Medulla oblongata (tissue), 1 donor: ENCODE results near the gene ACSM6.
A peak's percentile ranks its signal among the peaks of the same experiment; 100 is the strongest.
"Not testable (repeated sequence)": the region's sequence is repeated elsewhere in the genome, so short reads cannot be mapped to it uniquely, and the experiment has no call there.

Experiments
- DNase-seq: peaks from one replicate; pipeline ENCODE4 v3.0.0-alpha.2; 2015; ENCODE audit errors: extremely low spot score

The ACSM6 gene, protein sequence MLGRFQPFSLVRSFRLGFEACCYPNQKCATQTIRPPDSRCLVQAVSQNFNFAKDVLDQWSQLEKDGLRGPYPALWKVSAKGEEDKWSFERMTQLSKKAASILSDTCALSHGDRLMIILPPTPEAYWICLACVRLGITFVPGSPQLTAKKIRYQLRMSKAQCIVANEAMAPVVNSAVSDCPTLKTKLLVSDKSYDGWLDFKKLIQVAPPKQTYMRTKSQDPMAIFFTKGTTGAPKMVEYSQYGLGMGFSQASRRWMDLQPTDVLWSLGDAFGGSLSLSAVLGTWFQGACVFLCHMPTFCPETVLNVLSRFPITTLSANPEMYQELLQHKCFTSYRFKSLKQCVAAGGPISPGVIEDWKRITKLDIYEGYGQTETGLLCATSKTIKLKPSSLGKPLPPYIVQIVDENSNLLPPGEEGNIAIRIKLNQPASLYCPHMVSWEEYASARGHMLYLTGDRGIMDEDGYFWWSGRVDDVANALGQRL

DNA sequence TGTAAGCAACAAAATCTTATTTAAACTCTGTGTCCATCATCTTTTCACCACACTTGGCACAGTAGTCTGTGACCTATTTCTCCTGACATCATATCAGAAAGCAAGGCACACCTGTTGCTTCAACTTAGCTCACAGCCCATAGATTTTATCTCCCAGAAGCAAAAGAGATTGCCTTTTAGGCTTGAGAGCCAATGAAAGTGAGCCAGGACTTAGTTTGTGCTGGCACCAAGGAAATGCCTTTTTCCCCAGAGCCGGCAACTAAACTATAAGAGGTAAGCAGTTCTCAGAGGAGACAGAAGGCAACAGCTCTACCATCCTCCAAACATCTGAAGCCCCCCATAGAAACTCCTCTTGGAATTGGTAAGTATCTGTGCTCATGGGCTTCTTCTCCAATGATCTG, at the start of gene ACSM6:
Gene ACSM6, plus strand, starts transcription at position 295 of the 400 bp plus-strand sequence. CDS start 248 bp downstream, outside the sequence.
- DNase-seq, result no peak

DNA sequence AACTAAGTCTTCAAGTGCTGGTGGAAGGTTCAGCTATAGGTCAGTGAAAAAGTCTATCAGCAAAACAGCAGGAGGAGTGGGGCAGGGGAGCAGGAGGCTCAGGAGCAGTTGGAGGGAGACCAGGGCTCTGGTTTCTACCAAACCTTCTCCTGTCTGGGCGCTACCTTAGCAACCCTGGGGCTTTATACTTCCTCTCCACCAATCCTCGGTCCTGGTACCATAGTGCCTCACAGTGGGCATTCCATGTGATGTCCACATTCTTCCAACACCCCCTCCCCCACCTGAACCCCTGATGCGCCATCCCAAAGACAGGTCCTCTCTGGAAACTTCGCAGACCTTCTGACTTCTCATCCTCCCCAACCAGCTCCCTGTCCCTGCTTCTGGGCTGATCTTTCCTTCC, 25.3 kb upstream of the ACSM6 start:
- DNase-seq, result no peak

DNA sequence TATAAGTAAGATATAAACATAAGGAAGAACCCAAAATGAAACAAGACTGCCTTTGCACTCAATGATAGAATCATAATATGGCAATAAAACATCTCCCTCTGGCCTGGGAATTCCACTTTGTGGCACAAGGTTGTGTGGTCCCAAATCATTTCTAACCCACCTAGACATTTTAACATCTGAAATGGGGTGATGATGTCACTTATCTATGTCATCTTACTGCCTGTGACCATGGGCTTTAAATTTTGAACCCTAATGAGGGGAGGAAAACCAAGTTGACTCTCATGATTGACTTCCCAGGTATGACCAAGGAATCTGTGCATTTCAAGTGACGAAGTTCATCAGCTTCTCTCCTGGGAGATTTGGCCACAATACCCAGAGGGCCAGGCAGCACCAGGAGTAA, 24.5 kb upstream of the ACSM6 start:
- DNase-seq, result no peak

DNA sequence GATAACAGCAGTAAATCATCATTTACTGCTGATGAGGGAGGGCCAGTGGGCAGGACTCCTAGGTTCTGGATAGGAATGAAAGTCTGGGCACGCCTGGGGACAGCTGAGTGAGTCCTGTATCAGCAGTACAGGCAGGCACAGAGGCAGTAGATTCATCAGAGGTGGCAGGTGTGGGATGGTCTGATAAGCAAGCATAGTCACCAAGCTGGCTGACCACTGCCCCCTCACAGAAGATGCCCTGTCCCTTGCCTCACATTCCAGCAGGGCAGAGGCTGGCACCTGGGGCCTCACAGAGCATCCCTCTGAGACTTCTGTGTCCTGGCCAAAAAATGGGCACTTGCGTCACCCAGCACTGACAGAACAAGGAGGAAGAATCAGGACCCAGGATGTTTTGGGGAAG, 23.2 kb upstream of the ACSM6 start:
- no peak for DNase-seq

DNA sequence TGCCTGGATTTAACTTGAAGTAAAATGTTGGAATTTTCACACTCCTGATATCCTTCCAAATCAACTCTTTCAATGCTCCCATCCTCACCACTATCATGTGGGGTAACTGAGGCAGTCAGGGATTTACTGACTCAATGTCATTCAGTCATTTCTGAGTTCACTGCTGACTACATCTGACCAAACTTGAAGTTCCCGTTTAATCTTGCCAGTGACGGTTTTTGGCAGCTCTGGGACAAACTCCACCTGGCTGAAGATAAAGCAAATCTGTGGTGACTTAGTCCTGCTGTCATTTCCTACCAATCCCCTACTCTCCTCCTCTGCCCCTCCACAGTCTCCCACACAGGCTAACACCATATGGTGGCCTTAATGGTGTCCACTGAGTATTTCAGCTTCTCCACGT, 22.7 kb upstream of the ACSM6 start:
- DNase-seq, result no peak

DNA sequence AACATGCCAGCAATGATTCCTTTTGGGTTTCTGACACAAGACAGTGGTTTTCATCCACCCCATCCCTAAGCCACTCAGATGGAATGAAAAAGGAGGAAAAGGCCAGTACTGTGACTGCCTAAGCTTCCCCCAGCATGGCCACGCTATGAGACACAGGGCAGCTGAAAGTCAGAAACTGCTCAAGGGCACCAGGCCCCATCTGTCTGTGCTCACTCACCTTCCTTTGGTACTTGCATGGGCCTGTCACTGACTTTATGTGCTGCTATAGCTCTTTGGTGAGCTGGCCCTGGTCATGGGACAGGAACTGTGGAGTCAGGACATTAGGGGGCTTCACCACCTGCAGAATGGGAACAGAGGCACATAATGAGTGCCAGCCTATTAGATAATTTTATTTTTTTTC, 21.2 kb upstream of the ACSM6 start:
- no peak for DNase-seq

DNA sequence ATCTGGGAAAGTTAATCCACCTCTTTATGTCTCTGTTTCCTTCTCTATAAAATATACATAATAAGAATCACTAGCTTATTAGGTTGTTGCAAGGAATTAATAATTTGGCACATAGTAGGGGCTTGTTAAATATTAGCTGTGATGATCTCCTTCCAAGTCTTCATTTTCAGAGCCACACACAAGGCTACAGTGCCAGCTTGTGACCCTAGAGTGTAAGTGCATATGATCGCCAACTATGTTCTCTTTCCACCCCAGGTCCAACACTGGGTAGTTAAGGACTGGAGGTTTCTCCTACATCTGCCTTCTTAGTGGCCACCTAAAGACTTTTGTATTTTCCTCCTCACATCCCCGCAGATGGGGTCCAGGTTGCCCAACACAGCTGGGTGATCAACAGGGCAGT, 17.9 kb upstream of the ACSM6 start:
- no peak for DNase-seq

DNA sequence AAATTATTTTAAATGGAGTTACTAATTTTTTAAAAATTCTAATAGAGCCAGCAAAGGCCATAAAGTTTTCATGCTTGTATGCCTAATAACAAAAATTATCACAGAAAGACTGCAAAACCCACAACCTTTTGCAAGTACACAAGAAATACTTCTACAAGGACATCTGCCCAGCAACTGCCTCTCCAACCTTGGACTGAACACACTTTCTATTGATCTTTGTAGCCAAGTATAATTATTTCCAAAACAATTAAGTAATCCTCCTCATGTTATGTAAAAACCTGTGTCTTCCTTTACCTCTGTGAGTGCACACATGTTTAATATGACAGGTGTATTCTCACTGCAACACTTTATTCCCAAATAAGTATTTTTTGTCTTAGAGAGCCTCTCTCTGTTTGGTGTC, 16.6 kb upstream of the ACSM6 start:
- DNase-seq, result no peak

DNA sequence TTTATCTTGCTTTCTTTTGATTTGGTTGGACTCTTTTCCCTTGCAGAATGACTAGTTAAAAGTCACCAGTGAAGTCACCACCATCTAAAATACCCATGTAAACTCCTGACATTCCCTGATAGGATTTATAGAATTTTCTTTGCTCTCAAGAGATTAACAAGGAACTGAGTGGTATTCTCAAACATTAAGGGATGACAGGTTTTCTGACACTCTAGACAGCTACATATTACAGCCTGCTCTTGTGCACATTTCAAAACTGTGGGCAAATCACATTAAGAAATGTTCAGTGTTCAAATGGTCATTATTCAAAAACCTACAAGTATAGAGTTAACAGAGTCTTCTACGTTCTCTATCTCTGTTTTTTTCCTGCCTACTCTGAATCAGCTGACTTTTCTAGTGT, 15.8 kb upstream of the ACSM6 start:
- no peak for DNase-seq

DNA sequence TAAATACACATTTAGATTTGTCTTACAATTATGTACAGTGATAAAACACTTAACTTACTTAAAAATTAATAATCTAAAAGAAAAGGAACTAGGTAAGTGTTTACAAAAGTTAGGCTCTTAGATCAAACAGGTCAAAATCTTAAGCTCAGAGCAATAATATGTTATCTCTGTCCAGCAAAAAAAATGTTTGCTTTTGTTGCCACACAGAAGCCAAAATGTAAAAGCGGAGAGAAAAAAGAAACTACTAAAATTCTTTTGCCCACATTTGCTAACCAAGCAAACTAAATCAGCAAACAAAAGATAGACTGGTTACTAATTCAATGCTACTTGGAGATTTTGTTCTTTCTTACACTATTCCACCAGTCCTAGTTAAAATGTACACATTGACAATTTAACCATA, 15.2 kb upstream of the ACSM6 start:
- no peak for DNase-seq

DNA sequence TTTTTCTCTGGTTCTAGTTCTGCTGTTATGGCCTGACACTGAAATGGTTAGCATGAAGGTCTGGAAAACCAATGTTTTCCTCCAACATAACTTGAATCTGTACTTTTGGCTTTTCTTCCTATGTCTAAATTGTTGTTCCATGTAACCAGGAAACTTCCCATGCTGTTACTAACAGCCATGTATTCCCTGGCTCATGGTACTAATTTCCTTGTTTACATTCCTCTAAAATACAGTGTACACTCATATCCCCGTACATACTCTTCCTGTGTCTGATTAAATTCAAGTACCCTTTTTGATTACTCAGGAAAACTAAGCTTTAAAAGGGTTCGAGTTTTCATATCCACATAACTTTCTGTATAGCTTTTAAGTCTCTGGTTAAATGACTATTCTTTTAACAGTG, 12.3 kb upstream of the ACSM6 start:
- DNase-seq, result no peak

DNA sequence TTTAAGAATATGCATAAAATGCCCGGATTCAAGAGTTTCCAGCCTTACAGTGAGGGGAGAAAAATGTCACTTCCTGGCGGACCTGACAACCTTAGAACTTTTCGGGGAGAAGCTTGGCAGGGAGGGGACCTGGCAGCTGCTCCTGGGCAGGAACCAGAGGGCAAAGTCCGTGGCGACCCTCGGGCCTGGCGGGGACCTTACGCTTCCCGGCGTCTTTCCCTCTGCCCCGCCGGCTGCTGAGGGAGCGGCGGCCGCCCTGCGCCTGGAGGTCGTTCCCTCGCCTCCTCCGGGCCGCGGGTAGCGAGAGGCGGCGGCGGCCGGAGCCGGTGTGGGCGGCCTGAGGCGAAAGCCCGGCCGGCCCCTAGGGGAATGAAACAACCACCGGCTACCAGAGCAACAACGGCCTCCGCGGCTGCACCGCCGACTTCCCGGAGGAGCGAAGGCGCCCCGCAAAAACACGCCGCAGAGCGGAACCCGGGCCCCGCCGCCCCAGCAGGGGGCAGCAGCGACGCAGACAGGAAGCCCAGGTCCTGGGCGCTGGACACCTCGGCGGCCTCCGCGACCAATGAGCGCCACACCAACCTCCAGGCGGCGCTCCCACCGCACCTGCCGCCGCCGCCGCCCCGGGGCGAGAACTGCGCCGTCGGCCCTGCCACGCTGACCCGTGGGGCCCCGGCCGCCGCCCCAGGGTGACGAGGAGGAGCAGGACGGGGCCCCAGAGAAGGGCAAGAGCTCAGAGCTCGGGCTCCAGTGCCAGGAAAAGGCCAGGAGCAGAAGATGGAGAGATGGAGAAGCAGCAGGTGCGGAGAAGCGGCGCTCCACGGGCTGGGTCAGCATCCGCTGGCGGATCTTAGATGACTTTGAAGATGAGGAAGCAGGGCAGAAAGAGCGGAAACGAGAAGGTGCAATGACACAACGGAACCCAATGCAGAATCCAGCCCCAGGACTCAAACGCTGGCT, 10.5 kb upstream of the ACSM6 start:
- DNase-seq, result peak; percentile 77

DNA sequence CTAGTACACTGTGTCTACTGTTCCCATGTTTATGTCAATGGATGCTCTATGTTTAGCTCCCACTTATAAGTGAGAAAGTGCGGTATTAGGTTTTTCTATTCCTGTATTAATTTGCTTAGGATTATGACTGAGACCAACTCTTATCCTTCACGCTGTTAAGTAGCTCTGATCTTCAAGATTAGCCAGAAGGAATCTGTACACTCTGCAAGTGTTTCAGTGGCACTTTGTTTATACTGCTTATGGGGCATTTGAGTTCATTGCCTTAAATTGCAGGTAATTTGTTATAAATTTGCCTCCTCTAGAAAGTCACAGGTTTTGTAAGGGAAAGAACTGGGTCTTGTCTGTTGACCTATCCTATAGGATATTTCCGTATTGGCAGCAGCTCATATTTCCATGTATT, 6.4 kb upstream of the ACSM6 start:
- DNase-seq, result no peak

DNA sequence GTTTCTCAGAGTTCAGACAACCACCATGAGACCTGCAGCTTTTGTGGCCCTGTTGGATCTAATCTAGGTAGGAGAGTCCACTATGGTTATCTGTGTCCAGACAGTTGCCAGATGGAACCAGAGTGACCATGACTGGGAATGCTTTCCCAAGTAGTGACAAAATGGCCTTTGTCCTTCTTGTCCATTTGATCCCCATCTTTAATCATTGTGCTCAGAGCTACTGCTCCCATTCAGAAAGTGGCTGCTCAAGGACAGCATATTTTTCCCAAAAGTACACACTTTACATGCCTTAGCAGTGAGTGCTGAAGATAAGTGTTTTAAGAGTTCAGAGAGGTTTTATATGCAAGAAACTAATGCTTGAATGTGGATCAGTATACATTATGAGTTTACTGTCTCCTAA, 5.4 kb upstream of the ACSM6 start:
- DNase-seq, result no peak

DNA sequence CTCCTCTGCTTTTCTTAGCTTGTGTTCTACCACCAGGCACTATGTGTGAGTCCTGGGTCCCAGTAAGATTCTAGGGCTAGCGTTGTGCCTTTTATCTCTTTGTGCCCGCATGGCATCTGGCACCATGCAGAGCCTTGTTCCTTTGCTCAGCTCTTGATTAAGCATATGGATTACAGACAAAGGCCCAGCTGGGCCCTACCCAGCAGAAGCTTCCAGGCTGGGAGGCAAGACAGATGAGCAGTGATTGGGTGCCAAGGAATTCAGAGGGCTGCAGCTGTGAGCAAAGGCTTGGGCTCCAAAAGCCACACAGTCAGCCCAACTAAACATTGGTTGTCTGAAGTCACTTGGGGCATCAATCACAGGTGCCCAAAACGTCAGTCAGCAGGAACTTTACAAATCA, 2.0 kb downstream of the ACSM6 start:
- DNase-seq, result peak; percentile 46

DNA sequence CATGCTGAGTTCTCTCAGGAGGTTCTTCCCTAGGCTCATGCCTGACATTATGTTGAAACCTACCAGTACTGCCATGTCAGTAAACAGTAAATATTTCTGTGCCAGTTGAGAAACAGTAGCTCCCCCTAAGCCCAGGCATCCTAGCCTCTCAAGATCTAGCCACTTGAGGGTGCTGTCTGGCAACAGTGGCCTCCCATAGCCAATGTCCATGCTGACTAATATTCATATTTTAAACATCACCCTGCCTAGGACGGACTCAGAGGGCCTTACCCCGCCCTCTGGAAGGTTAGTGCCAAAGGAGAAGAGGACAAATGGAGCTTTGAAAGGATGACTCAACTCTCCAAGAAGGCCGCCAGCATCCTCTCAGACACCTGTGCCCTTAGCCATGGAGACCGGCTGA, 7.7 kb downstream of the ACSM6 start:
- DNase-seq, result no peak

DNA sequence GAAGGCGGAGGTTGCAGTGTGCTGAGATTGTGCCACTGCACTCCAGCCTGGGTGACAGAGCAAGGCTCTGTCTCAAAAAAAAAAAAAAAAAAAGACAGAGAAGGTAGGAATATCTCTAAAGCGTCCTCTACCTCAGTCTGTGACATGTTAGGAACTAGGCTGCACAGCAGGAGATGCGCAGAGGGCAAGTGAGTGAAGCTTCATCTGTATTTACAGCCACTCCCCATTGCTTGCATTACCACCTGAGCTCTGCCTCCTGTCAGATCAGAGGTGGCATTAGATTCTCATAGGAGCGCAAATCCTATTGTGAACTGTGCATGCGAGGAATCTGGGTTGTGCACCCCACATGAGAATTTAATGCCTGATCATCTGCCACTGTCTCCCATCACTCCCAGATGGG, 8.8 kb downstream of the ACSM6 start:
- not testable (repeated sequence) for DNase-seq

DNA sequence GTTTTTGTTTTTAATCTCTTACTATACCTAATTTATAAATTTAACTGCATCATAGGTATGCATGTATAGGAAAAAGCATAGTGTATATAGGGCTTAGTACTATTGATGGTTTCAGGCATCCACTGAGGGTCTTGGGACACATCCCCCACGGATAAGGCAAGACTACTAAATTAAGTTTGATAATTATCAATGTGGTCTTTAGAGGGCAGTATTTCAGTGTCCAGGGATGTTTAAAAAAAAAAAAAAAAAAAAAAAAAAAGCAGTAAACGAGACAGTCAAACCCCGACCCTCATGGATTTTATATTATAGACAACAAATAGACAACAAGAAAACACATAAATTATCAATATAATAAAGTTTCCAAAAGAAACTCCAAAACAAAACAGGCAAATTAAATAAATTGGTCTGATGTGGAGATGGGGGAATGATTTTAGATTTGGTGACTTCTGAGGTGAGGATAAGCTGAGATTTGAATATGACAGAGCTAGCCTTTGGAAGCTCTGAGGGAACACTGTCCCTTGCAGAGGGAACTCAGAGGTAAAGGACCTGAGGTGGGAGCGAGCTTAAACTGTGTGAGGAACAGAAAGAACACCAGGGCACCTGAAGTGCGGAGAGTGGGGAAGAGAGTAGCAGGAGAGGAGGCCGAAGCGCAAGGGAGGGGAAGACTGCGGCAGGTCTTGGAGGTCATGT, 14.8 kb downstream of the ACSM6 start:
- DNase-seq, result no peak

DNA sequence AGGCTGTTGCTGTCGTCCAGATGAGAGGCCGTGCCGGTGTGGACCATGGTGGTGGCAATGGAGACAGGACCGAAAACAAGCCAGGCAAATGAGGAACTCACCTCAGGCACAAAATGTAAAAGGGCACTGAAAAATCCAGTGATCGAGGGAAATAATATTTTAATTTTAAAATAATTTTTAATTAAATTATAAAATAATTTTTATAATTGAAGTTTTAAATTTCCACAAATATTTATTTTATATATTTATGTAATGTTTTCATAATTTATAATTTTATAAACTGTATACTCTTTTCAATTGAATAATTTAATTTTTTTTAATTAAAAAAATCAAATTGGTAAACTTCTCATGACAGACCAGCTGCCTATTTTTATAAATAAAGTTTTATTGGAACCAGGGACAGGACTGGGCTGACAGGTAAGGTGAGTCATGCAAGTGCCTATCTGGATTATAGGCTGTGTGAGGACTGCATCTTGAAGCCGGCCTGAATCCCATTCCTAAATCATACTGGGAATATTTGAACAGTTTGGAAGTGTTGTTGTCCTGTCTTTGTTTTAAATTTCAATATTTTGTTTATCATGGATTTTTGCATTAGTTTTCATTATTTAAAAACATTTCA, 15.6 kb downstream of the ACSM6 start:
- no peak for DNase-seq

DNA sequence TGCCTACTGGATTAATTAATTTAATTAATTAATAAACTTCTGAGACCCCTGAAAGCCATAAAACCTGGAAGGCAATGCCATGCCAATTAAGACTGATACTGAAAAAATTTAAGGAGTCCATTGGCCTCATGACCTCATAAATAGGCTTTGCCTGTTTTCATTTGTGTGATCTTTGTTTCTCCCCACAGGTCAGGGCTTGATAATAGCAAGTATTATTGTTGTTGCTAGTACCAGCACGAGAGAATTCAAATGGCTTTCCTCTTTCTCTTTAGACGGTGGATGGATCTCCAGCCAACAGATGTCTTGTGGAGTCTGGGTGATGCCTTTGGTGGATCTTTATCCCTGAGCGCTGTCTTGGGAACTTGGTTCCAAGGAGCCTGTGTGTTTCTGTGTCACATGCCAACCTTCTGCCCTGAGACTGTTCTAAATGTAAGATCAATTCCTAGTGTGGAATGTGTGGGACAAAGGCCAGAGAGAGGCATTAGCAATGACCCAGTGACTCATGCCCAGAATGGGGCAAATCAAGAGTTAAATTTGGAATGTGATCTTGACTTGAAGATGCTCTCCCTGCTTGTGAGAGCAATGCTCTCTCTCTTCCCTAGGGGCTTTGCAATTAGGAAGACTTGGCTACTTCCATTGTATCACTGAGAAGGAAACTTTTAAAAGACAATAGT, 17.7 kb downstream of the ACSM6 start:
- DNase-seq, result no peak

DNA sequence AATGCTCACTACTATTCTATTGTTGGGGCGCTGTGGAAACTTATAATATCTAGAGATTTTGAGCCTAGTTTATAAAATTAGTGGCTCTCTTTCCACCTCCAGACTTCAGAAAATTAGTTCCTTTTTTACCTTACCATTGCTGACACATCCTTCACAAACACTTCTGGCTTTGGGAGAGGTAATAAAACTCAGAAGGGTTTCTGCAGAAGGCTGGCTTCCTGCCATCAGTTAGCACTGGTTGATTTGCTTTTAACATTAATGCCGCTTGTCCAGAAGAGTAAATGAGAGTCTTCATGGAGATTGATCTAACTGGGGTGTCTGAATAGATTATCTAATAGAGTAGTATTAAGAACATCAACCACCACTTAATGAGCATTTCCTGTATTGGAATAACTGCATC, 20.3 kb downstream of the ACSM6 start:
- DNase-seq, result no peak
